GM19240 (cell line): Measurements from ENCODE around the gene NALCN.

Experiments
- DNase-seq: peaks from one replicate; pipeline ENCODE4 v3.0.0; 2011; ENCODE audit warnings: low spot score; ENCODE audit not compliant: insufficient read length

The NALCN gene

DNA sequence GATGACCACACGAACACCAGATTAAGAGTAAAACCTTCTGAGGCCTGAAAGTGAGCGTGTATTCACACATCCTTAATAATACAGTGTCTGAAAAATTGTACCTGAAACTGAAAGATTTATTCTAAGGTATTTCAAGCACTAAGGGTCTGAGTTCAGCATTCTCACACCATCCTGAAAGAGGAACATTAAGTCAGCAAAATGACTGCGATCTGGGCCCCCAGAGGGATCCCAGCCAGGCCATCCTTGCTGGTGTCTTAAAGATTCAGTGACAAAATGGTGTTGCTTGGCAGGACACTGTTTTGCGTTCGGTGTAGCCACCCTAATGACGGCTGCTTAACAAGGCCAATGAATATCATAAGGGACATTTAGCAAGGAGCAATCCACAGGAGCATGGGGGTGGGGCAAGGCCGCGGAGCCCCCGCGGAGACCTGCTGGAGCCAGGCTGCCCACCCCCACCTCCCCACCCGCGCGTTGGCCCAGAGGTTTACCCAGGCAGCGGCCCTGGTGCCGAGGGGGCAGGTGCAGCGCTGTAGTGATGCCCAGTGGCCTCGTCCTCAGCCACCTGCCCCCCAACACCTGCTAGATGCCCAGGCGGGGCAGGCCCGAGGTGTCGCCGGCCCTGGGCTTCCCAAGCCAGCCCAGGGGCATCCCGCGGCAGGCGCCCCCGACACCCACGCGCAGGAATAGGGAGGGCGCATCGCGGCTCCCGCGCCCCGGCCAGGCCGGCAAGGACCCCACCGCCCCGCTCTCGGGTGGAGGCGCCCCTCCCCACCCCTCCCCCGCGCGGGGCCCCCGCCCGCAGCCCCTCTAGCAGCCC is 742 bp downstream of the NALCN start:
- no peak for DNase-seq

DNA sequence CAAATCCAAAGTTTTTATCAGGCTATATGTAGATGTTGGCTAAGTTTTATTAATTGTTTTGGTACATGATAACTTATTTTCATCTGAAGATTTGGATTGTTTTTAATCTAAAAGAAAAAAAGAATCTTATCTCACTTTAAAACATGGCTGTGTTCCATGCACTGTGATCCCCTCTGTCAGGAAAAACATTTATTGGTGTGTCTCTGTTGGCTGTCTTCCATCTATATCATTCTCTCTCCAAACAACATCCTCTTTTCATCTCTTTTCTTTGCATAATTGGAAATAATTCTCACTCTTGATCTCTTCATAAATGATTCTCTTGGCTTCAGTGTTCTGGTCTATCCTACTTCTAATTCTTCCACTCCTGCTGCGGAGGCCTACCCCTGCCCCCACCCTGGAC is 4.2 kb downstream of the NALCN start:
- DNase-seq: no peak

DNA sequence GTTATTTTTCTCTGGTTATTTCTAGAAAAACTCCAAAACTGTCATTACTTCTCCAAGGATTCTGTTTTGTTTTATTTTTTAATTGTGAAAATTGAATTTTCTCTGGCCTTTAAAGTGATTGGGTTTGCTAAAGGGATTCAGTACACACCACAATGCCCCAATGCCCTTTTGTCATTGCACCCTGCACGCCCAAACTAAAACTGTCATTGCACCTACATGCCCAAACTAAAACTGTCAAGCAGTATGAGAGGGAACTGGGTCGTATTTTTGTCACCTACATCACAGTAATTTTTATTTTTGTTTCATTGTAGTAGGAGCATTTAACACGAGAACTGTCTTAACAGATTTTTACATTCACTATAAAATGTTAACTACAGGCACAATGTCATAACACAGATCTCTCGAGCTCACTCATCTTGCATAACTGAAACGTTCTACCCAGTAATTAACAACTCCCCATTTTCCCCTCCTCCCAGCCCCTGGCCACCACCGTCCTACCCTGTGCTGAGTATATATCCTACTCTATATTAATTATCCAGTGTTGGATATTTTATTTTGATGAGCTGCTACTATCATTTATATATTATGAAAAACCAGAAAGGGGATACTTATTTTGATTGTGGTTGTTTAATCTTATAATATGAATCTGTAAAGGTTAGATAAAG is 7.2 kb downstream of the NALCN start:
- no peak for DNase-seq

DNA sequence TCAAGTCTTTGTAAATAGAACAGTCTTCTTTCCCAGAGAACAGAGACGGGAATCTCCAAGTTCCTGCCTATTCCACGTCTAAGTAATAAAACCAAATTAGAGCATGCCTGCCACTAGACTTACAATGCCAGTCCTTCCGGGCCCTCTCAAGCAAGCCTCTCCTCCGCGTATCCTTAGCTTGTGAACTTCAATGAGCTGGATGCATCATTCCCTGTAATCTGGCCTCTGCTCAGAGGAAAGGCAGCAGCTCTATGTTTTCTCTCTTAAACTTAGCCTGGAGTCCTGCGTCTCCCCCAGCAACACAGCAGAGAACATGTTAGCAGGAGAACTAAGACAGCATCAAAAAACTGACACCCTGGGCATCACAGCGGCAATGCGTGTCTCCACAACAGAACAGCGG is 8.2 kb downstream of the NALCN start:
- DNase-seq: no peak

DNA sequence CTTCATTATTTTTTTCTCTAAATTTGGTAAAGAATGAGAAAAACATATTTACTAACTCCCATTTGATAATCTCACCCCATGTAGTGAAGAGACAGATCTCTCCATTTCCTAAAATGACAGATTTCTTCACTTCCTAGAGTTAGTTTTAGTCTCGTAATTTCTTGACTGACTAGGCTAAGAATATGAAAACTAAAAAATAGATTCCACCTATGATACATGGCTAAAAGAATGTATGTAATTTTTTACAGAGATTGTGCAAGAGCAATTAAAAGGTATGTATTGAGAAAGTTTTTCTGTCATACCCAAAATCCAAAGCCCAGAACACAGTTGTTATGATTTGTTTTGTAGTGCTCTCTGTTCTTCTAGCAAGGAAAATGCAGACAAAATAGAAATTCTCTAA is 9.5 kb downstream of the NALCN start:
- no peak for DNase-seq

DNA sequence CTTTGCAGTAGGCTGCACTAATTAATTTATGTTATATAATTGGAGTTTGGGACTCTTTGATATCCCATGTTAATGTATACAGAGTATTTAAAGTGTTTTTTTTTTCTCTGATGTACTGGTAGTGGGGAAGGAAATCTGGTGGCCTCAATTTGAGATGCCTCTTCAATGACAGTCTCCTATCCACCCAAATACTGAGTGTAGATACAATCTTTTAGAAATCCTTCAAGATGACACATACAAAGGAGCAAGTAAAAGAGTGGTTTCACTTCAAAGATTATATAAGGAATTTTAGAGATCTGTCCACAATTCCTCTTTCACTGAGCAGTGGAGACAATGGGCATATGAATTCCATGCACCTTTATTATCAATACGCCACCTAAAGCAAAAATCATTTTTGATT is 15.1 kb downstream of the NALCN start:
- no peak for DNase-seq

DNA sequence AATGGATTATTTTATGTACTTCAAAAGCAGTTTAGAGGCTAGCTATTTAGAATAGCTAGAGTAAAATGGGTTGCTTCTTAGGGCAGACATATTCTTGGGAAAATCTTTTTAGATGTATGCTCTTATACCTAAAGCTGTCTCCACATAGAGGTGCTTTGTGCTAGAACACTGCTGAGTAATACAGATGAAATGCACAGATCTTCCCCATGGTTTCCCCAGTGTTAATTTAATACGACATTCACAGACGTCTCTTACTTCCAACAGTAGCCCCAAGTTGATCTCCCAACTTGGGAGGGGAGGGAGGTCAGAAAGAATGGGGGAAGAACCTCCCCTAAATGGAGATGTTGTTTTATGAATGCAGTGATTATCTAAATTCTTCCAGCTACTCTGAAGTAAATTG is 16.9 kb downstream of the NALCN start:
- no peak for DNase-seq

DNA sequence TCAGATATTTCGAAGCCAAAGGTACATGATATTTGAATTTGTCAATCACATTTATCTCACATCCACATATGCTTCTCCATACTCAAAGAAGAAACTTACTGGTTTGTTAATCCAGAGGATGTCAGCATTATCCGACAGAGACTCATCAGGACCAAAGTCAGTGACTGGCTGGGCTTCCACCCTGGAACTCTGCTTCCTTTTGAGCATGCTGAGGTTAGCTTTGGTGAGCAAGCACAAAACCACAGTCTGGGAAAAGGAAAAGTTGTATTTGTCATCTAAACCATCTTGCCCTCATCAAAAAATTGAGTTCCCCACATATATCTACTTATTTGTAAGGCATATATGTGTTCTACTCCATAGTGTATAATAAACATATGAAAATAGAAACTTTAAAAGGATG is 17.4 kb downstream of the NALCN start:
- no peak for DNase-seq

DNA sequence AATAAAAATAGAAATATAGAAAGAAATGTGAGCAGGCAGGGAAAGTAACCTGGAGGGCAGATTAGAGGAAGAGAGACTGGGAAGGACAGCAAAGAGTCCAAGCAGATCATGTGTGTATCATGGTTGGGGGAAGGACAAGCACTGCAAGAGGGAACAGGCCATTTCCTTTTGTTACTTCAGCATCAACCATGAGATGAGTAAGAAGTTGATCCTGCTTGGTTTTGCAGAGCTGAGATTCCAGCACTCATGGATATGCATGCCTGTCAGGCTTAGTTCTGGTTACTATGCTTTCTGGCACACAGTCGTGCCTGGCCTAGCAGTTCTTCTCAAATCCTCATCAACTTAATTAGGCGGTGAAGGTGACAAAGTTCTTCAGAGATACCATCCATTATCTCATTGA is 18.1 kb downstream of the NALCN start:
- DNase-seq: no peak

DNA sequence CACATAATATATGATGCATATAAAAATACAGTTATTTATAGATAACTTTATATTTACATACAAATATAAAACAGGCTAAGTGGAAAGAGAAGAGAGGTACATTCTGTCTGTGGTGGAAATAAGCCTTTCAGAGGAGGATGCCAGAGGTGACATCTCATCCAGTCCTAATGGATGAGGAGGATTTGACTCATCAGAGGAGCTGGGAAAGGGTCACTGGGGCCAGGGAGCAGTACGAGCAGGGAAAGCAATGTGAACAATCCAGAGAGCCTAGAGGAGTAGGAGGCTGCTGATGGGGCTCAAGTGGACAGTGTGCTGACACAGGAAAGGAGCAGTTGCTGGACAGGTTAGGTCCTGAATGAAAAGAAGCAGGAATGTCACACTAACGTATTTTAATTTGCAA is 18.6 kb downstream of the NALCN start:
- DNase-seq: no peak

DNA sequence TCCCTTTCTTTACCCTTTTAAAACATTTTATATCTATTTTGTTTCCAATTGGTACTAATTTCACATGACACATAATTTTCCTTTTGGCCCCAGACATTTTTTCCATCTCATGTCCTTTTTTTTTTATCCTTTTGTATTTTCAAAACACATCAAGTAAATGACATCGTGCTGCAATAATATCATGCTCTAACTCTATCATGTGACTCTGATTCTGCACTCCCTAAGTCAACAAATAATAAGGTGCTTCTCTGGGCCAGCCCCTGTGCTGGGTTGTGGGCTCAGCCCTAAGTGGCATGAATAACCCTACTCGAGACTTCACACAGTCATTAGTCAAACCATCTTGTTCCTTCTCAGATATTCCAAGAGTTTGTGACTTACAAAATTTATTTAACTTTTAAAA is 21.7 kb downstream of the NALCN start:
- no peak for DNase-seq

DNA sequence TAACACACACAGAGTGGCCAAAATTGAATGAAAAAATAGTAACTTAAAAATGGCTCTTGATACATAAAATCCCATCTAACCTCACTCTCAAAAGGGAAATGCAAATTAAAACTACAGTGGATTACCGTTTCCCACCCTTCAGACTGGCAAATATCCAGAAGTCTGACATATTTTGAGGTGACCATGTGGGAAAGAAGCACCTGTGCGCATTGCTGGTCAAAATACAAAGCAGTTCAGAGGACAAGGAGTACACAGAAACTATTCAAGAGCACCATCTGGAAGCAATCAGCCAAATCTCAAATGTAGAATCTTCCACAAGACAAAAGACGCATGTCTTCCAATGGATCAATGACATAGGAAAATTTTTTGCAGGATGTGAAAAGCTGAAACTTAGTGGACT is 23.2 kb downstream of the NALCN start:
- no peak for DNase-seq

DNA sequence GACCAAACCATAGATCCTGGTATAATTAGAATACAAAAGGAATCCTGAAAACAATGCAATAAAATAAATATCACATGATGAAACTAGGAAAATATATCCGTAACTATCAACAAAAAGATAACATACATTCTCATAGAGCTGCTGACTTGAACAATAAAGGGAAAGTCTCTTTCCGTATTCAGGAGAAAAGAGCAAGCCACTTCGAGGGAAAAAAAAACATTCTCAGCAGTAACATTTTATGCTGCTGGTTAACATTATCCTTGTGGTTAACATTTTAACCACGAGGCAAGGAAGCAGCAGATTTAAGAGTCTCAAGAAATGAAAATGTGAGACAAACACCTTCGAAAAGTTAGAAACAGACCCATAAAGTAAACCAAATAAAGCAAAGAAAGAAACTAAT is 25.8 kb downstream of the NALCN start:
- no peak for DNase-seq

DNA sequence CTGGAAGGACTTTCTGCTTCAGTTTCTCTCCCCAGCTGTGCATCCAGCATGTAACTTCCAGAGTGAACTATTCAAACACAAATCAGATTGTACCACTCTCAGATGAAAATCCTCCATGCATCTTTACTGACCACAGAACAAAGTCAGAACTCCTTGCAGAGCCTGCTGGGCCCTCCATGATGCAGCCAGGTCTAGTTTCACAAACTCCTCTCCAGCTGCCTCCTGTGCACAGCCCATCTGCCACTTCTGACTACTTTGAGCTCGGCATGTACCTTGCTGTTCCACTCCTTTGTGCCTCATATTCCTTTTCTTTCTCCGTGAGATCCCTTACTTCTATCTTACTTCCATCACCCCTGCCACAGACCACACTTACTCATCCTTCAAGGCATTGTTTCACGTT is 31.4 kb downstream of the NALCN start:
- no peak for DNase-seq

DNA sequence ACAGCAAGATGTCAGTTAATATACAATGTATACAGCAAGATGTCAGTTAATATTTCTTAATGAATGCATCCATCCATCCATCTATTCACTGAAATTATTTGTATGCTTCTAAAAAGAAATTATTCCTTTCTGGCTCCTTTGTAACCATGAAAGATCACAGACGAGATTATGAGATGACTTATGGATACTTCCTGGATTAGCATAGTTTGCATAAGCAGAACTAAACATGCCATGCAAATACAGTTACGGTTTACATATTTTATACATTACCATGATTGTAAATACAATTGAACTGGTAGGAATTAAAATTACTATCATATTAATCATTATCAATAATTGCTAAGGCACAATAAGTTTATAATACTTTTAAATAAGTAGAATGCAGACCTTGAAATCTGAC is 32.7 kb downstream of the NALCN start:
- no peak for DNase-seq

DNA sequence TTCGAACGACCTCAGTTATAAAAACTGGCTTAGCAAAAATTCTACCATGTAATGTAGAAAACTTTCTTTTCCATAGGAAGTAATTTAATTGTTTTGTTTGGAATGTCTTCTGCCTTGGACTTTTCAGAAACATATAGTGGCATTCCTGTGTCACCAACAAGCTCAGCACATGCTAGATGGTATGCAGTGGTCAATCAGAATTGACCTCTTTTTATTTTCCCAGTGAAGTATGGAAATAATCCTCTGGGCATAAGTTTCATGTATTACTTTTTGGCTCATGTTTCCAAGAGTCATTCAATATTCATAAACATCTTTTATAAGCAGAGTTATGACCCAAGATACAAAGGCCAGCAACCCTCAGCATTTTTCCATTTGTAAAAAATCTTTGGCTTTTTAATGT is 33.6 kb downstream of the NALCN start:
- no peak for DNase-seq

DNA sequence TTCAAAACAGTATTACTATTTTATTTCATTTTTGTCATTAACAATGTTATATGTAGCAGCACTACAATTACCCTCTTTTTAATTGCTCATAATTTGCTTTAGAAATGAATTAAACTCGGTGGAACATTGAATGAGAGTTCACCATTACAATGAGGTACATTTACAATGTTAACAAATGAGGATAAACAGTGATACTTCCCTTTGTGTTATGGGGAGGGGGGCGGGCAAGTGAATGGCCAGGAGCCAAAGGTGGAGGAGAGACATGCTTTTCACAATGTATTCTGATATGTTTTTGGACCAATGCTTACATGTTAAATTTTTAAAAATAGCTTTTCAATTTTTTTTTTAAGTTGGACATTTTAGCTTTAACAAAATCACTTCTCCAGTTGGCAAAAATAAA is 34.2 kb downstream of the NALCN start:
- no peak for DNase-seq

DNA sequence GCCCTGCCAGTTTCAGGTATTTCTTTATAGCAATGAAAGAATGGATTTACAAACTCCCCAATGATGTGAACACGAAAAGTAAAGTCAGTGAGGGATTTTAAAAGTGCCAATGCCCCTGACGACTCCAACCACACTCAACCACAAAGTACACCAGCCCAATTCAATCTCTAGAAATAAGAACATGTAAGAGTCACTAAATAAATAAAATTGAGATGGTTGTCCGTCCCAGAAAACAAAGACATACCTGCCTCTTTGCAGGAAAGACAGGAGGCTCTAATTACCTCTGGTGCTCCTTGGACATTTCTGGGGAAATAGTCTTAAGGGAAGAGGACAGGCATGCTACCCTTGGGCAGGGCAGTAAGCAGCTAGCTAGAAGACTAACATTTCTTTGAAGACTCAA is 55.8 kb downstream of the NALCN start:
- no peak for DNase-seq

DNA sequence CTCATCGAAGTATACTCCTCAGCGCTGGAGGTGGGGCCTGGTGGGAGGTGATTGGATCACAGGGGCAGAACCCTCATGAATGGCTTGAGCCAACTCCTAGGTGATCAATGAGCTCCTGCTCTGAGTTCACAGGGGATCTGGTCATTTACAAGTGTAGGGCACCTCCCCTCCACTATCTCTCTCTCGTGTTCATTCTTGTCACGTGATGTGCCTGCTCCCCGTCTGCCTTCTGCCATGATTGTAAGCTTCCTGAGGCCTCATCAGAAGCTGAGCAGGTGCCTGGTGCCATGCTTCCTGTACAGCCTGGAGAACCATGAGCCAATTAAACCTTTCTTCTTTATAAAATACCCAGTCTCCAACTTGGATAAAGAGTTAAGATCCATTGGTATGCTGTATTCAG is 61.4 kb downstream of the NALCN start:
- DNase-seq: no peak

DNA sequence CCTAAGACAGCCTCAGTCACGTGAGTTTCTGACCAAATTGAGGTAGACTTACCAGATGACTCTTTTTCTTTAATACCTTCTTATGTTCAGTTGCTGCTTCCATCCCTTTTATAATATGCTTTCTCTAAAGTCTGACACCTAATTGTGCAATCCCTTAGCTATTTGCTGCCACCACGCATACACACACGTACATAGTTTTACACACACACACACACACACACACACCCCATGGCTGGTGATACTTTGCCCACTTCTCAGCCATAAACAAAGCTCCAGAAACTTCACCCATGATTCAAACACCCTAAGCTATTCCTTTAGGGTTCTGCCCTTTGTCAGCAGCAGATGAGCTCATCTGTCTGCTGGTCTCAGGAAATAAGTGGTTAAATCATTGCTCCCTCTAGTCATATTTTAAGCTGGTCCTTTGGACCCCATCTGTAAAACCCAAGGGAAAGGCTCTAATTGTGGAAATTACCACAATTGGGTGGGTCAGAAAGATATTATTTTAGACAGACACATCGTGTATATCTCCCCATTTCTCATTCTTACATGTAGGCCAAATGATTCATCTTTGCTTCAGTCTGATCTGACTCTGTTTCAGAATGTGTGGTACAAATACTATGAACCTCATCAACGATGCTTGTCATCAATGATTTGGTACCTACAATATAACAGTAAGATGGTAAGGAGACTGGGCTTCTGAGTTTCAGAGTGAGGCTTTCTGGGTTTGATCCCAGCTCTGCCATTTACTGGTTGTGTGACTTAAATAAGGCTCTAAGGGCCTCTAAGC is 69.2 kb downstream of the NALCN start:
- DNase-seq: no peak

DNA sequence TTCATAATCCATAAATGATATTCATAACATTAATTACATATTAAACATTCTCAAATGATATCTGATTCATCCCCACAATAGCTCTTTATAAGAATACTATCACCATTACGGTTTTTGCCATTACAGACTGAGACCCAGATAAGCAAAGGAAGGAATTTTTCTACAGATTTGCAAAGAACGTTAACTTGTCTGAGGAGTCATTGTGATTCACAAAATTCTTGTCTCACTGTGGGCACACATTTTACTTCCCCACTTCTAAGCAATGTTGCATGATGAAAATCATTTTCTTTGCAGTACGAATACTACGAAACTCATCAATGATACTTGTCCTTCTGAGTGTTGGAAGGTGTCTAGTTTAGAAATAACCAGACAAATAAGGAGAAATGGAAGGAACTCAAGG is 70.1 kb downstream of the NALCN start:
- DNase-seq: no peak

DNA sequence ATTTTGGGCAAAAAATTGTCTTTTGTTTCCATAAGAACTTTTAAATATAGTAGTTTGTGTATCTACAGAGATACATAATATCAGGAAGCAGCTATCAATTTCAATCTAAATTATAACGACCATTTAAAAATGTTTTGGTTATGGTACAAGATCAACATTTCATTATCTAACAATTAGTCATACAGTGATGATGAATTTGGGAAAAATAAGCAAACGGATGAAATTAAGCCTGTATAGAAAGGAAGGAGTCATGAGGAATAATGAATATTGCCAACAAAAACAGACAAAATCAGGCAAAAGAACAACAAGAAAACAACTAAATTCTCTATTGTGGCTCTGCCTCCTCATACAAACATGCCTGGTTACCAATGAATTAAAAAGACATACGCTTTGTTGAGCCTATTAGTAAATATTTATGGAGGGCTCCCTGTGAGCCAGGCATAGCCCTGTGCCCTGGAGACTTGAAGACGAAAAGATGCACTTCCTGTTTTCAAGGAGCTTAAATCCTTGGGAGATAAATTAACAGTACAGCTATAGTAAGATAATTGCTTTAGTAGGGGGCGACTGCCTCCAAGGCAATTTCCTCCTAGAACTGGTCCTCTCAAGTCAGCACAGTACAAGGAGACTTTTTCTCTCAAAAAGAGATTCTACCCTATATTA is 73.0 kb downstream of the NALCN start:
- no peak for DNase-seq
